Stimulated activated CD8-positive, alpha-beta memory T cell treated with anti-CD3 and anti-CD28 coated beads, Interleukin-2, amount 100 ng/mL, for 1 hour (primary cell): ENCODE data around the gene SLC26A6.
A peak's percentile ranks its signal among the peaks of the same experiment; 100 is the strongest.

Experiments
- DNase-seq, 2 donors: peaks; one replicate each; pipeline ENCODE4 v3.0.0-alpha.2; 2020; ENCODE audit warnings: low read depth in 2 of 2

SLC26A6 gene

DNA sequence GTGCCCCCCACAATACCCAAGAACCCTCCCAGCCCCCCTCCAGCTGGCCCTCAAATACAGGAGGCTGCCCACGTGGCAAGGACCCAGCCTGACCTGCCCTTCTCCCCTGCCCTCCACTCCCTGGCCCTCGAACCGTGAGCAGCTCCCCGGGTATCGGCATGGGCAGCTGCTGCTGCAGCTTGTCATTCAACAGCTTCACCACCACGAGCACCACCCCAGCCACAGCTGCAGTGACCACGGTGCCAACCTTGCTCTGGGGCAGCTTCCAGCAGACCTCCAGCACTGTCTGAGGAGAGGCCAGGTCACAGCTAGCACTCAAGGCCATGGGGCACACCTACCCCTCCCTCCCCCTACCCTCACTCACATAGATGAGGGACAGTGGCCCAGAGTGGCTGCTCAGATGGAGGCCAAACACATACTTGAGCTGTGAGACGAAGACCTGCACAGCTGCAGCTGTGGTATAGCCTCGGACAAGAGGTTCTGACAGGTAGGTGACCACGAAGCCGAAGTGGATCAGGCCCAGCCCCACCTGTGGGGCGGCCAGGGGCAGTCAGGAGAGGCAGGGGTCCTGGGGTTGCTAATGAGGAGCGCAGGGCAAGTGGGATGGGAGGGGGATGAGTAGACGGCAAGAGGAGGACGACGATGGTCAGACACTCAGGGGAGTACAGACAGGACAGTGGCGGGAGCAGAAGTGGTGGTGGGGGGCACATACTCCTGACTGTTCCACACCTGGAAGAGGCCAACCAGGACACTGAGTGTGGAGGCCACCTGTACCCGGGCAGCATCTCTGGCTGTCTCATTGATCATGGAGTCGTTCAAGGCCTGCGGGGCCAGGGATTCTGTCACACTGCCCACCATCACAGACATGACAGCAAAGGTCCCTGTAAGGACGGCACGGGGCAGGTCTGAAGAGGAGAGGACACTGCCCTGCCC lies 3.5 kb downstream of the SLC26A6 start:
- no peak for DNase-seq

GRCh38 chr3:48630833-48631232 lies 4.4 kb downstream of the SLC26A6 start:
- no peak for DNase-seq

GRCh38 chr3:48630407-48630806 lies 4.9 kb downstream of the SLC26A6 start:
- DNase-seq, result no peak

DNA sequence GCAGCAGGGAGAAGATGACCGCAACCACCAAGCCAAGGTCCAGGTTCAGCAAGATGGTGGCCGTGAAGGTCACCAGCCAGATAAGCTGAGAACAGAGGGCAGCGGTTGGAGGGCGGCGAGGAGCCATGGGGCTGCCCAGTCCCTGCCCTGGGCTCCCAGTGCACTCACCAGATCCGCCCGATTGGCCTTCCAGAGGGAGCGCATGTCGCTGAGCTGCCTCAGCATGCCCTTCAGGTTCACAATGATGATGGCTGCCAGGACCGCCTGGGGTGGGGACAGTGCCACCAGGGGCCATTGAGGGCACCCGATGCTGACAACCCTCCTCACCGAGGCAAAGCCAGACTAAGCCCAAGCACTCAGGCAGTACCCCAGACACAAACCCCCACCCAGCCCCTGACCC lies 5.4 kb downstream of the SLC26A6 start:
- DNase-seq, result no peak

GRCh38 chr3:48628277-48629017 lies 6.8 kb downstream of the SLC26A6 start:
- DNase-seq, result no peak

- no peak for DNase-seq
Observed at GRCh38 chr3:48625600-48625999, 9.7 kb downstream of the SLC26A6 start.

DNA sequence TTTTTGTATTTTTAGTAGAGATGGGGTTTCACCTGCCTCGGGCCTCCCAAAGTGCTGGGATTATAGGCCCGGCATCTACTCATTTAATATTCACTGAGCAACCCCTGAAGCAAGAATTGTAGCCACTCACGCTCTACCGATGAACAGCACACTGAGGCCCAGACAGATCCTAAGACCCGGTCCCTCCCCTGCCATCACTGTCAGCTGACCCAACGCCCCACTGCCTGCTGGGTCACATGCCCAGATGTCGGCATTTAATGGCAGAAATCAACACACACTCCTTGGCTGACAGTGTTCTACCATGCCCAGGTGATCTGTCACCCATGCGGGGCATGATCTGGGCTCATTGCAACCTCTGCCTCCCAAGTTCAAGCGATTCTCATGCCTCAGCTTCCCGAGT lies 10.5 kb downstream of the SLC26A6 start:
- no peak for DNase-seq

DNA sequence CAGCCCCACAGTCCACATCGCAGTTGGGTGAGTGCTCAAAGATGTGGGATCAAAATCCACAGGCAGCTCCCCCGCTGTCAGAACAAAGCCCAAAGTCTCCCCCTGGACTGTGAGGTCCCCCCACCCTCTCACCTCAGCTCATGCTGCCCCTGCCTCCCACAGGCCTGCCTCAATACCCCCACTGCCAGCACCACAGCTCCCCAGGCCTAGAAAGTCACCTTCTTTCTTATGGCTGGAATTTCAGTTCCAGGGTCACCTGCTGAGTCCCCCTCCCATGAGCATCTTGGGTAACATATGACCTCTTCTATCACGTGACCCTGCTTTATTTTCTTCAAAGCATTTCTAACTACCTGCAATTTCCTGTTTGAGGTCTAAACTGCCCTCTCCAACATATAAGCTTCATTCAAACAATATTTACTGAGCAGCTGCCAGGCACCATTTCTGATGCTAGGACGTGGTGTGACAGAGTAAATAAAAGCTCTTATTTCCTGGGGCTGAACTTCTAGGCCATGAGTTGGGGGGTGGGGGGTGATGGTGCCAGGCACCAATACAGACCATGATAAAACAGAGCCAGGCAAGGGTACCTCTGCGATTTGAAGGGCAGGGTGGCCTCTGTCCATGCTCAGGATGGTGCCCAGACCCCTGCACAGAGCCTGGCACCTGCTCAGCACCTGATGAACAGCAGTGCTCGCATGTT lies 11.3 kb downstream of the SLC26A6 start:
- no peak for DNase-seq

DNA sequence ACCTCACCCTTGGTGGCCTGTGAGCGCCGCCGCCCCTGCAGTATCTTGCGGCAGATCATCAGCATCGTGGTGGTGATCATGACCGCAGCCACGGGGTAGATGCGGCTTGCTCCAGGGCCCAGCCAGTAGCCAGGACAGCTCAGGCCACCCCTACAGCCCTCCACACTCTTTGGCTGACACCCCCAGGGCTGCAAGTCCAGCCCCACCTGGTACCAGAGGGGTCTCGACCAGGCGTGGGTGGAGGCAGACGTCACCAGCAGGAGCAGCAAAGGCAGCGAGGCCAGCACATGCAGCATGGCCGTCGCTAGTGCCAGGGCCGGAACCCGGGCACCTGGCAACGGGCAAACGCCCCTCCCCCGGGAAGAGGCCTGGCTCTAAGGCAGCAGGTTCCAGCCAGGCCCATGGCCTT lies 13.8 kb downstream of the SLC26A6 start, which contains the start of gene TMEM89:
Gene TMEM89, minus strand, starts transcription at position 309 of the 409 bp plus-strand sequence. Its CDS starts 13 bp downstream, at position 296.
- DNase-seq, result no peak

GRCh38 chr3:48619541-48620524 lies 15.4 kb downstream of the SLC26A6 start:
- DNase-seq, result no peak

DNA sequence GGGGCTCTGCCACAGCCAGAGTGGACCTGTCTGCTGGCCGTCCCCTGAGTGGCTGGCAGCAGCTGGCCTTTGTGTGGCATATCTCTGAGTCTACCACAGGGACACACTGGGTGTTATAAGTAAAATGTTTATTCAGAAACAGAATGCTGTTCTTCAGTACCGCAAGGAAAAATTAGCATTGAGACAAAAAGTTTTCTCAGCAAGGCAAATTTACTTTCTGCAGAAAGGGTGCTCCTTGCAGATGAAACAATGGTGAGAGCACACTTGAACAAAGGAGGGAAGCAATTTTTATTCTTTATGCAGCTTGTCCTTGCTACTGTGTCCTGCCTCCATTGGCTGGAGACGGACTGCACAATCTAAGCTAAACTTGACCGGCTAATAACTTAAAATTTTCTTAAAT lies 17.7 kb downstream of the SLC26A6 start:
- DNase-seq, result no peak

GRCh38 chr3:48614044-48614443 lies 21.2 kb downstream of the SLC26A6 start:
- no peak for DNase-seq

DNA sequence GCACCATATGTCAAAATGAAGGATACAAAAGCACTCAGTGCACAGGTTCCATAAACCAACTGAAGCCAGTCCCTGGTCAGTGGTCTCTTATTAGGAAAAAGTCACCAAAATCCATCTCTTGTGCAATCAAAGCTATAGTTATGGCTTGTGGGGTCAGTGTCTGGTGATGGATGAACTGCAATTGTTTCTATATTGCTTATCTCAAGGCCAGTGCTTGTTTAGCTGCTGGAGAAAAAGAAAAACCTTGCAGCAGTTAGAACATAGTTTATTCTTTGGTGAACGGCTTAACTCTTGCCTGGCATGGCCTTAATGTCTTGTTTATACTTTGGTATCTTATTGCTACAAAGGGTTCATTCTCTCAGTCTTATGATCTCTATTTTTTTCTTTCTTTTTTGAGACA lies 23.0 kb downstream of the SLC26A6 start:
- DNase-seq, result no peak

DNA sequence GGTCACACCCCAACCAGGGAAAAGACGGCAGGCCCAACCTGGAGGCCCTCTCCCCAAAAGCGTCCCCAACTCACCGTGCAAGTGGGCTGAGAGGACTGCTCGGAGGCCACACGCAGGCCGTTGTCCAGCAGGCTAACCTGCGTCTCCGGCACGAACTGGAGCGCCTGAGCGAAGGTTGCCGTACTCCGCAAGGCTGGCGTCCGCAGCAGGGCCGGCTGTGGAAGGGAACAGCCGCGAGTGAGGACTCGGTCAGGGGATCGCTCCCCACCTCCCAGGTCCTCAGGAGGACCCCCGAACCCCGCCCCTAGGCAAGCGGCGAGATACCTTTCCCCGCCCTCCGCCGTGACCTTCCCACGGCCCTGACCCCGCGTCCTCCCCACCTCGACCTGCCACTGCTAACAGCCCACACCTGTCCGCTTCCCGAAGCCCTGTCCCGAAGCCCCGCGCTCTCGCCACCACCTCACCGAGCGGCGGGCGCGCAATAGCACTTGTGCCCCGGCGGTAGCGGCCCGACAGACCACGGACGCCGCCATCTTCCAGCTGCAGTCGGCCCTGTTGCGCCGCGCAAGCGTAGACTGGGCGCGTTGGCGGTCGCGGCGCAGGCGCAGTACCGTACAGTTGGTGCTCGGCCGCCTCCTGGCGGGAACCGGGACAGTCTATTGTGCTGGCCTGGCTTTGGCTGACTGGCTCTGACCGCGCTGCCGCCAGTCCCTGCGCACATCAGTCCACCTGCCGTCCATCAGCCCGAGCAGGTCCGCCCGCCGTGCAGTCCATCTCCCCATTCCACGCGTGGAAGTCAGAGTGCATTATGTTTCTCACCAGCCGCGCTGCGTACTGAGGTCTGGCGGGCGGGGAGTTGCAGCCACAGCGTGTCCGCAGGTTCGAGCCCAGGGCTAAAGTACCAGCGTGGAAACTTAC lies 25.9 kb downstream of the SLC26A6 start, which contains the start of gene UQCRC1:
Gene UQCRC1, minus strand, starts transcription at position 559 of the 918 bp plus-strand sequence. Its CDS starts 26 bp downstream, at position 533.
- peak; percentile 84 to 85 for DNase-seq

DNA sequence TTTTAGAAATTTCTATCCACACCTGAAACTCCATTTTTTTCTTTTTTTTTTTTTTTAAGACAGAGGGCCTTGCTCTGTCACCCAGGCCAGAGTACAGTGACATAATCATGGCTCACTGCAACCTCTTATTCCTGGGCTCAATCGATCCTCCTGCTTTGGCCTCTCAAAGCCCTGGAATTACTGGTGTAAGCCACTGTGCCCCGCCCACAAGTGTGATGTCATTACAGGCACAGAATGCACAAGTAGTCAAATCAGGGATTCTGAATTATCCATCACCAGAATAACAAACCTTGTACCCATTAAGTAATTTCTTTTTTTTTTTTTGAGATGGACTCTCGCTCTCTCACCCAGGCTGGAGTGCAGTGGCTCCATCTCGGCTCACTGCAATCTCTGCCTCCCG lies 27.7 kb downstream of the SLC26A6 start:
- DNase-seq, result no peak

DNA sequence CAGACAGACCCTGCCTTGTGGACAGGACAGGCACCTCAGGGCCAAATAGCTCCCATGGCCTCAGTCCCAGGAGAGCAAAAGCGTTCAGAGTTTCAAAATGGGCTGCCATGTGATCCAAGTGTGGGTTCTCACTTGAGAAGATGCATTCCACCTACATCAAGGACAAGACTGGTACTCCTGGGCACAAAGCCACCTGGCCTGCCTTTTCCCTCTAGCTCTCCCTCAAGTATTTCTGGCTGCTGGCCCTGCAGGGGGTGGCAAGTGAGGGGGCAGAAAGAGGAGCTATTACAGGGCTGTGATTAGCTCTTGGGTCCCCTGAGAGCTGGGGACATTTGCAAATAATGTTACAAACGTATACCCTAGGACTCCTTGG lies 33.7 kb downstream of the SLC26A6 start:
- no peak for DNase-seq

DNA sequence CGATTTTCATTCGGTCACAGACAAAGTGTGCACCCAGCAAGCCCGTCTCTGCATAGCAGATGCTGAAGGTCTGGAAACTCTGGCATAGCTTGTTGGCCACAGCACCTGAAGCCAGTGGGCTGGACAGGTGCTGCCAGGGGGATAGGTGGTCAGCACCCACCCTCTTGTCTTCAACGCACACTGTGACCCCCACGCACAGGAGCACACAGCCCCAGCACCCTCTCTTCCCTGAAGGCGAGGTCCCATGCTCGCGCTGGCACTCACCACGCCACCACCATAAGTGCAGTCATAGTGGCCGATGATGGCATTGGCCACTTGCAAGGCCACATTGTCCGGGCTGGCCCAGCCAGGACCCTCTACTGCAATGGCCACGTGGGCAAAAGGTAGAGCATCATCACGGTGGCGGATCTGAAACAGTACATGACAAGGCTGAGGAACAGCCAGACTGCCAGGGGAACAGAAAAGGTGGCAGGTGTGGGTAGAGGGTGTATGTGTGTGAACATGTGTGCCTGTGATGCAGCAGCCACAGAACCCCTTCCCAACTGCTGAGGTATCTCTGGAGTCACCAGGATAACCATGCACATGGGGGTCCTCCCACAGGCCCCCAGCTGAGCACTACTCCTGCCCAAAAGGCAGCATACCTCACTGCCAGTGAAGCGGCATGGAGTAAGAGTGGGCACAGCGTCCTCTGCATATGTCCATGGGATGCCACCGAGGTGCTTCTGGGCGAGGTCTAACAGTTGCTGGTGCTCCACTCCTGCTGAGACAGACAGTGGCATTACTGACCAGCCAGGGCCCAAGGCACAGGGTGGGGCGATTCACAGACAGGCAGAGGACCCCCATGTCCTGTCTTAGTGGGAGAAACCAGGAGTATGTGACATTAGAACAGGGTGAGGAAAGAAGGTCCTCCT lies 34.3 kb downstream of the SLC26A6 start:
- DNase-seq, result no peak

DNA sequence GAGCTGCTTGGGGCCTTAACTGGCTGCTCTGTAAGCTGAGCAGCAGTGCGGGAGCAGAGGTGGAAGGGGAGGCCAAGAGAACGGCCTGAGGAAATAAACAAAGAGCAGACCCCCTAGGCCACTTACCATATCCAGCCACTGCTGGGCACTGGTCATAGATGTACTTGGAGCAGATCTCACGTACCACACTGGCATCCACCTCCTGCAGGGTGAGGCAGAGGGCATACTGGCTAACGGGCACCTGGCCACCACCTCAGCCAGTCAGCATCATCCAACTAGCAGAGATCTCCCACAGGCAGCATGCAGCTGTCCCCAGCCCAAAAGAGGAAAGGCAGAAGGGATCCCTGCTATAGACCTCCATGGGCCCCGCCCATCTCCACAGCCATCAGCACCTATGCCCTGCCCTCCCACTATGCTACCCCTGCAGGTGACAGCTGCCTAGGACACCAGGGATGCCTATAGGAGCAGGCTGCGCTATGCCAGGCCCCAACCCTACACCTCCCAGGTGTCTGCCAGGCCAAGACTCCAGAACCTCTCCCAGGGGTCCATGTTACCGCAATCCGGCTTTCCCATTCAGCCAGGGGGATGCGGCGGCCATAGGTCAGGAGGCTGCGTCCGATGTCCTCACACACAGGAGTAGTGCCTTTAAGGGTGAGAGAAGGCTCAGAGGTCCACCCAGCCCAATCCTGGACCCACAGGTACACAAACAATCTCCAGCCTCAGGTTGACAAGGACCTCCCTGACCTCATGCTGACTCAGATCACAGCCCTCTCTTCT lies 35.6 kb downstream of the SLC26A6 start:
- no peak for DNase-seq
